Sigmoid colon (tissue), 7 donors: ENCODE results near the gene TOP1. TPM values are rescaled to one million over a fixed set of nuclear protein-coding genes. Genes with fewer than 3 reads are reported as not detected.

Source experiments
- DNase-seq: peaks from one replicate; pipeline ENCODE4 v3.0.0-alpha.2; 2019
- H3K27ac ChIP-seq, 4 donors: fragments of 200-600 bp; sonication (generic); one replicate each; pipeline ENCODE4 v1.5.1; 2016 to 2019; ENCODE audit warnings: mild to moderate bottlenecking in 1 of 4
- H3K27me3 ChIP-seq, 3 donors: fragments of 200-600 bp; sonication (generic); one replicate each; pipeline ENCODE4 v1.5.1; 2019; ENCODE audit warnings: mild to moderate bottlenecking in 1 of 3
- H3K36me3 ChIP-seq, 4 donors: fragments of 200-600 bp; sonication (generic); one replicate each; pipeline ENCODE4 v1.5.1; 2016 to 2019
- H3K4me1 ChIP-seq, 4 donors: fragments of 200-600 bp; sonication (generic); one replicate each; pipeline ENCODE4 v1.5.1; 2017 to 2019
- H3K4me3 ChIP-seq, 4 donors: fragments of 200-600 bp; sonication (generic); one replicate each; pipeline ENCODE4 v1.5.1; 2017 to 2019; ENCODE audit warnings: mild to moderate bottlenecking in 2 of 4, moderate library complexity in 1 of 4
- H3K9me3 ChIP-seq, 4 donors: fragments of 200-600 bp in 3 of 4; sonication (generic) in 3 of 4; one replicate each; pipeline versions ENCODE4 v1.5.1 to v1.6.1; 2013 to 2019
- CTCF ChIP-seq, 4 experiments: fragments of 450-650 bp in 3 of 4; fragments of 200-600 bp in 1 of 4; IDR thresholded peaks; one replicate each; pipeline ENCODE4 v1.5.1; 2016 to 2019; ENCODE audit warnings: antibody characterized with exemption in 4 of 4, mild to moderate bottlenecking in 3 of 4, moderate library complexity in 2 of 4
- EP300 ChIP-seq, 4 donors: sonication (generic); formaldehyde crosslinking; IDR thresholded peaks; one replicate each; pipeline ENCODE4 v1.6.1; 2017; ENCODE audit warnings: antibody characterized with exemption in 4 of 4
- POLR2A ChIP-seq, 2 donors: fragments of 450-650 bp; IDR thresholded peaks; one replicate each; pipeline ENCODE4 v1.6.1; 2016; ENCODE audit warnings: antibody characterized with exemption in 2 of 2, mild to moderate bottlenecking in 2 of 2, moderate library complexity in 2 of 2
- POLR2AphosphoS5 ChIP-seq, 4 donors: sonication (generic); formaldehyde crosslinking; IDR thresholded peaks; one replicate each; pipeline ENCODE4 v1.6.1; 2017; ENCODE audit warnings: antibody characterized with exemption in 4 of 4
- WGBS, 2 donors: extraction: QIAGEN DNeasy Blood & Tissue Kit; methylation state at CpG; one replicate each; pipeline ENCODE4 v1.1.7; 2013; 5-methylcytosine and 5-hydroxymethylcytosine counted together
- intact Hi-C: fragments of 100-400 bp; cut with DNase I; formaldehyde crosslinking; loops from one replicate; pipeline ENCODE4 v1.15.1; 2023
- polyA plus RNA-seq, 3 donors: library from polyadenylated mRNA; stranded (reverse); fragments of 200-250 nt; gene quantifications; one replicate each; pipeline ENCODE4 v1.2.3, GENCODE V29; 2013
- small RNA-seq, 3 donors: library from RNA; depleted of rRNA; stranded (forward); fragments of <200 nt; gene quantifications; one replicate each; pipeline ENCODE3, GENCODE V24; 2016
- total RNA-seq, 4 donors: library from RNA; depleted of rRNA; stranded (reverse); fragments of >200 nt; gene quantifications; one replicate each; pipeline ENCODE4 v1.1.0, GENCODE V29; 2016
- donor health status: healthy with polysubstance abuse.
- donor health status: Bipolar disorder and iron deficiency.
- donor health status: healthy.

Gene TOP1
- total and polyA plus RNA-seq, 7 donors = 22.0 to 45.0 (median 26.4) TPM

GRCh38 chr20:41171736-41172295 is 143.2 kb downstream of the TOP1 start:
- H3K9me3 ChIP-seq = no peaks in the 10 kb centered on the region
- H3K27ac ChIP-seq = peak overlapping the region; percentile 63 to 83 (median 80)
- no peaks in the 10 kb centered on the region for H3K27me3 ChIP-seq
- intact Hi-C loops = loop anchor here (2.0 to 10.0 kb wide), 3 partner anchors 35 to 243 kb away; partner anchors contain the start of gene PLCG1
- peaks cover 0 to 54% (median 50%) of the 10 kb centered on the region in 4 donors for H3K4me1 ChIP-seq
- H3K4me3 ChIP-seq = no peak overlapping the region
- TF ChIP-seq POLR2A (IDR thresholded peaks at IDR 0.05) = no peak
- TF ChIP-seq POLR2AphosphoS5 (IDR thresholded peaks at IDR 0.05) = no peak
- no peak for TF ChIP-seq EP300 (IDR thresholded peaks at IDR 0.05)
- H3K36me3 ChIP-seq = peaks cover 19 to 76% (median 36%) of the 10 kb centered on the region in 4 donors
- DNase-seq = no peak
- WGBS, 2 donors = 83 to 87% methylated on average over 3 of the region's 3 CpGs

GRCh38 chr20:41172296-41173140 is 143.9 kb downstream of the TOP1 start:
- 82 to 83% methylated on average over 18 of the region's 18 CpGs for WGBS, 2 donors
- H3K9me3 ChIP-seq = no peaks in the 10 kb centered on the region
- intact Hi-C loops = loop anchor here (1.0 to 10.0 kb wide), 4 partner anchors 35 to 242 kb away; partner anchors contain the start of genes LPIN3 and PLCG1
- no peak overlapping the region for H3K4me3 ChIP-seq
- peak; percentile 75 for DNase-seq
- H3K4me1 ChIP-seq = peaks cover 0 to 61% (median 57%) of the 10 kb centered on the region in 4 donors
- TF ChIP-seq POLR2AphosphoS5 (IDR thresholded peaks at IDR 0.05) (peak in 1 of 4 donors; percentile 4), EP300 (IDR thresholded peaks at IDR 0.05) (no peak)
- H3K27ac ChIP-seq = peak overlapping the region; percentile 63 to 83 (median 80)
- peaks cover 15 to 69% (median 32%) of the 10 kb centered on the region in 4 donors for H3K36me3 ChIP-seq
- no peaks in the 10 kb centered on the region for H3K27me3 ChIP-seq

- intact Hi-C loops = loop anchor here (1.0 to 10.0 kb wide), 4 partner anchors 36 to 242 kb away; partner anchors contain the start of genes LPIN3 and PLCG1
- no peaks in the 10 kb centered on the region for H3K27me3 ChIP-seq
- WGBS, 2 donors = 11 to 25% methylated on average over 9 of the region's 9 CpGs
- peak overlapping the region; percentile 74 to 83 (median 80) for H3K27ac ChIP-seq
- no peaks in the 10 kb centered on the region for H3K9me3 ChIP-seq
- no peak overlapping the region for H3K4me3 ChIP-seq
- TF ChIP-seq POLR2A (IDR thresholded peaks at IDR 0.05) (no peak), CTCF (IDR thresholded peaks at IDR 0.05) (peak; percentile 94 to 98 (median 96)), POLR2AphosphoS5 (IDR thresholded peaks at IDR 0.05) (peak; percentile 16 to 41 (median 30))
- peaks cover 0 to 68% (median 64%) of the 10 kb centered on the region in 4 donors for H3K4me1 ChIP-seq
- peak; percentile 95 for DNase-seq
- H3K36me3 ChIP-seq = peaks cover 15 to 62% (median 30%) of the 10 kb centered on the region in 4 donors
Observed at GRCh38 chr20:41173161-41173721, 144.6 kb downstream of the TOP1 start.

- peaks cover 0 to 74% (median 69%) of the 10 kb centered on the region in 4 donors for H3K4me1 ChIP-seq
- intact Hi-C loops = loop anchor here (1.0 to 10.0 kb wide), 4 partner anchors 37 to 241 kb away; partner anchors contain the start of genes LPIN3 and PLCG1
- TF ChIP-seq POLR2AphosphoS5 (IDR thresholded peaks at IDR 0.05) (no peak), POLR2A (IDR thresholded peaks at IDR 0.05) (no peak), EP300 (IDR thresholded peaks at IDR 0.05) (no peak)
Observed at GRCh38 chr20:41173791-41174341, 145.2 kb downstream of the TOP1 start.

More at GRCh38 chr20:41173791-41174341, 145.2 kb downstream of the TOP1 start:
- WGBS, 2 donors = 95 to 96% methylated on average over 13 of the region's 13 CpGs
- peak overlapping the region; percentile 74 to 83 (median 80) for H3K27ac ChIP-seq
- no peak overlapping the region for H3K4me3 ChIP-seq
- H3K36me3 ChIP-seq = peaks cover 9 to 56% (median 25%) of the 10 kb centered on the region in 4 donors
- DNase-seq = no peak
- H3K9me3 ChIP-seq = no peaks in the 10 kb centered on the region
- H3K27me3 ChIP-seq = no peaks in the 10 kb centered on the region

Small RNAs within 50 kb of the gene (small RNA-seq; reads per million reads assigned to genes)
- gene MIR6871 (0 reads per million in 3 donors), gene RNU2-52P (0 to 0.18 (median 0.07) reads per million in 3 donors)

Other genes starting within 250 kb of the TOP1 start
- 100 to 1,000 TPM in 1 of 4 donors, 10 to 100 TPM in 3; 48.5 to 152 (median 67.0) TPM for gene PLCG1, start 108.7 kb downstream of the TOP1 start, total RNA-seq
- gene PLCG1, start 108.7 kb downstream of the TOP1 start, polyA plus RNA-seq = 10 to 100 TPM in 2 of 3 donors, 1 to 10 TPM in 1; 9.9 to 57.6 (median 19.8) TPM